GM19043 (cell line): Measurements from ENCODE around the gene FLT4.

Source experiments
- ATAC-seq: cut with Tn5 transposase; IDR thresholded peaks from one replicate; pipeline ENCODE4 v1.9.1; 2021; ENCODE audit warnings: low read depth; ENCODE audit not compliant: unreplicated experiment

The FLT4 gene

GRCh38 chr5:180644129-180644824, 5.1 kb downstream of the FLT4 start:
- no peak for ATAC-seq

GRCh38 chr5:180643191-180643851, 6.1 kb downstream of the FLT4 start:
- no peak for ATAC-seq

GRCh38 chr5:180642779-180643178, 6.6 kb downstream of the FLT4 start:
- ATAC-seq, result no peak

- no peak for ATAC-seq
Measured at GRCh38 chr5:180642181-180642775, 7.1 kb downstream of the FLT4 start.

GRCh38 chr5:180641566-180641900, 7.9 kb downstream of the FLT4 start:
- no peak for ATAC-seq

GRCh38 chr5:180640861-180641565, 8.4 kb downstream of the FLT4 start:
- no peak for ATAC-seq

- ATAC-seq, result no peak
Measured at GRCh38 chr5:180640611-180640860, 8.9 kb downstream of the FLT4 start.

GRCh38 chr5:180639741-180640610, 9.4 kb downstream of the FLT4 start:
- no peak for ATAC-seq

- no peak for ATAC-seq
Measured at GRCh38 chr5:180639287-180639686, 10.1 kb downstream of the FLT4 start.

- ATAC-seq, result no peak
Measured at GRCh38 chr5:180637962-180638680, 11.3 kb downstream of the FLT4 start.

- ATAC-seq, result no peak
Measured at GRCh38 chr5:180636403-180637075, 12.9 kb downstream of the FLT4 start.

GRCh38 chr5:180636016-180636402, 13.4 kb downstream of the FLT4 start:
- no peak for ATAC-seq

GRCh38 chr5:180633283-180634177, 15.9 kb downstream of the FLT4 start:
- no peak for ATAC-seq

GRCh38 chr5:180632768-180633167, 16.6 kb downstream of the FLT4 start:
- no peak for ATAC-seq

GRCh38 chr5:180631549-180632383, 17.6 kb downstream of the FLT4 start:
- no peak for ATAC-seq

- ATAC-seq, result no peak
Measured at GRCh38 chr5:180630426-180630825, 19.0 kb downstream of the FLT4 start.

GRCh38 chr5:180629831-180630382, 19.5 kb downstream of the FLT4 start:
- ATAC-seq, result no peak
